Esophagus mucosa (tissue), 1 donor: Measurements from ENCODE around the gene RGL2. TPM values are rescaled to one million over a fixed set of nuclear protein-coding genes. Genes with fewer than 3 reads are reported as not detected.
"Not testable (repeated sequence)": the region's sequence is repeated elsewhere in the genome, so short reads cannot be mapped to it uniquely, and the experiment has no call there.

ENCODE experiments used
- ATAC-seq: fragments of 200-7000 bp; cut with Tn5 transposase; one replicate; pipeline ENCODE4 v1.9.1; 2020
- total RNA-seq: library from RNA; stranded (reverse); gene quantifications from one replicate; pipeline ENCODE4 v1.2.4, GENCODE V29; 2023
- donor health status: DM: yes; HTN: yes; CAD: no.

The RGL2 gene
- 55.8 TPM for total RNA-seq

- peak; percentile 39 for ATAC-seq
Observed at GRCh38 chr6:33298773-33299236, at the start of gene RGL2. TSS of gene RGL2 (minus strand) at chr6:33298942. CDS start at chr6:33298610, 332 bp downstream.

- ATAC-seq, result no peak
Observed at GRCh38 chr6:33347816-33348215, 49.1 kb upstream of the RGL2 start.

GRCh38 chr6:33346972-33347371, 48.2 kb upstream of the RGL2 start:
- ATAC-seq, result not testable (repeated sequence)

- ATAC-seq, result peak; percentile 53
Observed at GRCh38 chr6:33344701-33345697, 46.3 kb upstream of the RGL2 start.

- peak; percentile 68 for ATAC-seq
Observed at GRCh38 chr6:33343953-33344611, 45.3 kb upstream of the RGL2 start.

- peak; percentile 26 for ATAC-seq
Observed at GRCh38 chr6:33343606-33343952, 44.8 kb upstream of the RGL2 start.

GRCh38 chr6:33339193-33339592, 40.5 kb upstream of the RGL2 start:
- no peak for ATAC-seq

- ATAC-seq, result no peak
Observed at GRCh38 chr6:33336495-33336894, 37.8 kb upstream of the RGL2 start.

GRCh38 chr6:33335916-33336315, 37.2 kb upstream of the RGL2 start:
- no peak for ATAC-seq

- ATAC-seq, result no peak
Observed at GRCh38 chr6:33333666-33334065, 34.9 kb upstream of the RGL2 start.

- ATAC-seq, result no peak
Observed at GRCh38 chr6:33330736-33331135, 32.0 kb upstream of the RGL2 start.

- ATAC-seq, result no peak
Observed at GRCh38 chr6:33329058-33329457, 30.3 kb upstream of the RGL2 start.

- ATAC-seq, result no peak
Observed at GRCh38 chr6:33324125-33324524, 25.4 kb upstream of the RGL2 start.

- ATAC-seq, result no peak
Observed at GRCh38 chr6:33323623-33323948, 24.8 kb upstream of the RGL2 start.

- no peak for ATAC-seq
Observed at GRCh38 chr6:33321227-33321626, 22.5 kb upstream of the RGL2 start.

GRCh38 chr6:33320315-33321181, 21.8 kb upstream of the RGL2 start:
- no peak for ATAC-seq

- ATAC-seq, result no peak
Observed at GRCh38 chr6:33319939-33320314, 21.2 kb upstream of the RGL2 start.

GRCh38 chr6:33318426-33319073, 19.8 kb upstream of the RGL2 start:
- ATAC-seq, result no peak

- peak; percentile 74 for ATAC-seq
Observed at GRCh38 chr6:33317669-33318425, 19.1 kb upstream of the RGL2 start, which contains the start of gene ZBTB22. TSS of gene ZBTB22 (minus strand) at chr6:33317744. CDS start at chr6:33316916, 828 bp downstream.

GRCh38 chr6:33317419-33317668, 18.6 kb upstream of the RGL2 start:
- peak; percentile 6 for ATAC-seq

- ATAC-seq, result no peak
Observed at GRCh38 chr6:33316603-33317418, 18.1 kb upstream of the RGL2 start.
